CD4-positive, alpha-beta T cell treated with Interleukin-6 for 4 hours (primary cell): ENCODE data around the gene MICALL1.
"Not testable (repeated sequence)": the region's sequence is repeated elsewhere in the genome, so short reads cannot be mapped to it uniquely, and the experiment has no call there.

Experiments used
- DNase-seq: peaks from one replicate; pipeline ENCODE4 v3.0.0-alpha.2; 2020; ENCODE audit warnings: mixed read lengths

MICALL1 gene

GRCh38 chr22:37965940-37966664, 60.0 kb downstream of the MICALL1 start:
- DNase-seq, result no peak

- DNase-seq, result no peak
These were observed 61.0 kb downstream of the MICALL1 start for GRCh38 chr22:37967147-37967546.

- DNase-seq, result no peak
These were observed 61.7 kb downstream of the MICALL1 start for GRCh38 chr22:37967637-37968451.

- no peak for DNase-seq
These were observed 62.6 kb downstream of the MICALL1 start for GRCh38 chr22:37968452-37969251.

GRCh38 chr22:37970864-37971263, 64.8 kb downstream of the MICALL1 start:
- no peak for DNase-seq

GRCh38 chr22:37971475-37972434, 65.7 kb downstream of the MICALL1 start:
- DNase-seq, result no peak

- DNase-seq, result no peak
These were observed 66.4 kb downstream of the MICALL1 start for GRCh38 chr22:37972527-37972926.

GRCh38 chr22:37973271-37974170, 67.4 kb downstream of the MICALL1 start:
- no peak for DNase-seq

GRCh38 chr22:37975153-37975552, 69.1 kb downstream of the MICALL1 start:
- DNase-seq, result no peak

GRCh38 chr22:37976022-37976421, 69.9 kb downstream of the MICALL1 start:
- DNase-seq, result not testable (repeated sequence)

GRCh38 chr22:37976547-37976946, 70.5 kb downstream of the MICALL1 start:
- DNase-seq, result no peak

- DNase-seq, result no peak
These were observed 73.7 kb downstream of the MICALL1 start for GRCh38 chr22:37979782-37980181.

GRCh38 chr22:37981282-37982011, 75.3 kb downstream of the MICALL1 start:
- DNase-seq, result no peak

- no peak for DNase-seq
These were observed 76.2 kb downstream of the MICALL1 start for GRCh38 chr22:37982151-37982785.

GRCh38 chr22:37982938-37983859, 77.1 kb downstream of the MICALL1 start:
- no peak for DNase-seq

- DNase-seq, result no peak
These were observed 78.0 kb downstream of the MICALL1 start, which contains the start of gene SOX10 for GRCh38 chr22:37983860-37984791. Gene SOX10 (minus strand): TSS chr22:37984555. CDS start chr22:37983784, 771 bp downstream.

GRCh38 chr22:37985050-37985585, 79.0 kb downstream of the MICALL1 start:
- DNase-seq, result no peak
